GM21529 (cell line): ENCODE results near the gene TOM1L1.
A peak's percentile ranks its signal among the peaks of the same experiment; 100 is the strongest.

Experiments used
- ATAC-seq: cut with Tn5 transposase; IDR thresholded peaks from one replicate; pipeline ENCODE4 v1.9.1; 2021; ENCODE audit not compliant: unreplicated experiment

TOM1L1 gene

GRCh38 chr17:54985476-54985875 lies 84.8 kb downstream of the TOM1L1 start:
- no peak for ATAC-seq

DNA sequence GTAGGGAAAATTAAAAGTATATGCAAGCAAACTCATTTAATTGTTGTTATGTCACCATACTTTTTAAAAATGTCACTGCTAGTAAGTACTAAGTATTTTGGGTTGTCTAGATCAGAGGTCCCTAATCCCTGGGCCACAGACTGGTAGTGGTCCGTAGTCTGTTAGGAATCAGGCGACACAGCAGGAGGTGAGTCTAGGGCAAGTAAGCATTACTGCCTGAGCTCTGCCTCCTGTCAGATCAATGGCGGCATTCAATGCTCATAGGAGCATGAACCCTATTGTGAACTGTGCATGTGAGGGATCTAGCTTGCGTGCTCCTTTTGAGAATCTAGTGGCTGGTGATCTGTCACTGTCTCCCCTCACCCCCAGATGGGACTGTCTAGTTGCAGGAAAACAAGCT lies 89.5 kb downstream of the TOM1L1 start:
- no peak for ATAC-seq

DNA sequence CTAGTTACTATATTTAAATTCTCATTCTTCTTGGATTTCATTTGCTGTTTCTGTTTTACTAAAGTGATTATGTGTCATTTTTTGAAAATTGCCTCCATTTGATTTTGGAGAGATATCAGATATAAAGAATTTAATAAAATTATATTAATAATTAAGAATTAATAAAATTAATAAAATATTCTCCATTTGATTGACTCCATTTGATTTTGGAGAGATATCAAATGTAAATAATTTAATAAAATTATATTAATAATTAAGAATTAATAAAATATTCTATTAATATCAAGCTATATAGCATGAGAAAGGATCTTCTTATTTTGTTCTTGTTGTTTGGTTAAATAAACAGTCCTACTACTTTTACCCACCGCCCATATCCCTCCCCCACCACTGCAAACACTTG lies 90.9 kb downstream of the TOM1L1 start:
- no peak for ATAC-seq

- ATAC-seq, result peak; percentile 75
These were observed 92.4 kb downstream of the TOM1L1 start for GRCh38 chr17:54992797-54993639.

DNA sequence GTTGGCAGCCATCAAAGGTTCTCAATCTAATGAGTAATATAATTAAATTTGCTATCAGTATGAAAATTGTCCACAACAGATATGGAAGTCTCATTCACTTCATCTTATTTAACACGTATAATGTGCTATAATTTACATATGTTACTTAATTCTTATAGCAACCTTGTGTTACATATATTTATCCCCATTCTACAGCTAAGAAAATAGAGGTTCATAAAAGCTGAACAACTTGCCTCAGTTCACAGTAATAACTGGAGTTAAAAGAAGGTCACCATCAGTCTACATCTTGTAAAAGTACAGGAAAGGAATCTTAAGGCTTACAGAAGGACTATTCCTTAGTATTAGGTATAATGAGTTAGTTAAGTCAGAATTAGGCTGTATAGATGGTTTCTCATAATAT lies 95.8 kb downstream of the TOM1L1 start:
- no peak for ATAC-seq

- ATAC-seq, result no peak
These were observed 101.8 kb downstream of the TOM1L1 start for GRCh38 chr17:55002458-55002857.

DNA sequence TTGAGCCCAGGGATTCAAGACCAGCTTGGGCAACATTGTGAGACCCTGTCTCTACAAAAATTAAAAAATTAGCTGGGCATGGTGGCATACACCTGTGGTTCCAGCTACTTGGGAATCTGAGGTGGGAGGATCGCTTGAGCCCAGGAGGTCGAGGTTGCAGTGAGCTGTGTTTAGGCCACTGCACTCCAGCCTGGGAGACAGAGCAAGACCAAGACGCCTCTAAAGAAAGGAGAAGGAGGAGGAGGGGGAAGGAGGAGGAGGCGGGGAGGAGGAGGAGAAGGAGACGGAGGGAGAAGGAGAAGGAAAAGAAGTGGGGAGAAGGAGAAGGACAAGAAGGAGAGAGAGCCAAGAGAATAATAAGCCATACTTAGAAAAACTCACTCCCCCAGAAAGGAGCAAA lies 103.8 kb downstream of the TOM1L1 start:
- no peak for ATAC-seq

GRCh38 chr17:55005520-55005919 lies 104.9 kb downstream of the TOM1L1 start:
- peak; percentile 52 for ATAC-seq
